NCI-H1105 treated with DMSO at 0.1 percent for 48 hours (cell line): ENCODE data around the gene RMND5A.
"Not testable (repeated sequence)": the region's sequence is repeated elsewhere in the genome, so short reads cannot be mapped to it uniquely, and the experiment has no call there.

ENCODE experiments used
- DNase-seq: peaks from one replicate; lab custom pipeline; 2025; lab: John Stamatoyannopoulos, UW

Gene RMND5A

DNA sequence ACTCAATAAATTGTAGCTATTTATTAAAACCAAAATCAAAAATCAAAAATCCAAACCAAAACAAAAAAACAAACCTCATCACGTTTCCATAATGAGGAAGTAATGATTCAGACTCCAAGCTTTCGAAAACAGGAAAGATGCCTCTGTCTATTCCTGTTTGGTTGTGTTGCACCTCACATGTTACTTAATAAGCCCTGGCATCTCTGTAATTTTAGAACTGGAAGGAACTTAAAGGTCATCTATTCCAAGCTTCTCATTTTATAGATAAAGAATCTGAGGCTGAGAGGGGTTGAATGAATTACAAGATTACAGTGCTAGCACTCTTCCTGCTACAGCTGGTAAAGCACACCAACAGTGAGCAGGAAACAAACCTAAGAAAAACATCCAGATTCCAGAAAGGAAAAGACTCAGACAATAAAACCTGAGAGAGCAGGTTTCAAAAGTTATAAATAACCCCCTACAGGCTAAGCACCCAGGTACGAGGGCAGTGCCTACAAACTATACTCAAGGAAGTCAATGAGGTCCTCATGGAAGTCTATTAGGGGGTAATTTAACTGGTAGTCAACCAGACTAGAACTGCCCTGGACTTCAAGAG is 5.4 kb upstream of the RMND5A start:
- DNase-seq: not testable (repeated sequence)

DNA sequence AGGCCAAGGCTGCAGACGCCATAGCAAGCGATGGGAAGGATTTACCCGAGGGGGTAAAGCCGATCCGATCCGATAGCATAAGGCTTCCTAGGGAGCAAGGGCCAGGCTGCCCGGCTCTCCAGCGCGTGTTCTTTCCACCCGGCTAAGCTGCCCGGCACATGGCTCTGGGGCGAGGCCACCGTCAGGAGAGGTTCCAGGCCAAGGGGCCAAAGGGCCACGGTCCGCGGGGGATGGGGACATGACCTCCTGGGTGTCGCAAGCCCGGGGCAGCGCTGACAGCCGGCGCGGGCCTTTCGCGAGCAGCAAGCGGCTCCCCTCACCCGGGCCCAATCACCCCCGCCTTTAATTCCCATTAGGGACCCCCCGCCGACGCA is 841 bp upstream of the RMND5A start:
- DNase-seq: not testable (repeated sequence)

DNA sequence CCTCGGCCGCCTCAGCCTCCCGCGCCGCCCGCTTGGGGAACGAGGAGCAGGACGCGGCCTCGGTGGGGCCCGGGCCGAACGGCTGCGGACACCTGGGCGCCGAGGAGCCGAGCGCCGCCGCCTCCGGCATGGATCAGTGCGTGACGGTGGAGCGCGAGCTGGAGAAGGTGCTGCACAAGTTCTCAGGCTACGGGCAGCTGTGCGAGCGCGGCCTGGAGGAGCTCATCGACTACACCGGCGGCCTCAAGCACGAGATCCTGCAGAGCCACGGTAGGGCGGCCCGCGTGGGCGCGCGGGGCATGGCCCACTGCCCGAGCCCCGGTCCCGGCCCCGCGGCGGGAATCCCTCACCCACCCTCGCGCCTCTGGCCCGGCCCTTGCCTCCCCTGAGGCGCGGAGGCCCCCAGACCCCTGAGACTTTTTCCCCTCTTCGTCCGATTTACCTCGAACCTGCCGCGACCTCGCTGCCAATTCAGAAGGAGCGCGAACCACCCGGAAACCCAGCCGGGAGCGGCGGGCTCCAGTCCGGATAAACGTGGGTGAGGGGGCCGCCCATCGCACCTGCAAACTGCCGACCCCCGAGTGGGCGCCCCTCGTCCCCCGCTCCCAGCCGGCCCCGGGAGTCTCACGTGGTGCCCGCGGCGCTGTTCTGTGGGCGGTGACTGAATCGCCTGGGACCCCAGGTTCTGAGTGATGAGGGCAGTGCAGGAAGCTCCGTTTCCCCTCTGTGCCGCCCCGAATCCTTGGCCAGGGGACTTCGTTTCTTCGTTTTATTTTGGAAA is 639 bp downstream of the RMND5A start:
- not testable (repeated sequence) for DNase-seq

DNA sequence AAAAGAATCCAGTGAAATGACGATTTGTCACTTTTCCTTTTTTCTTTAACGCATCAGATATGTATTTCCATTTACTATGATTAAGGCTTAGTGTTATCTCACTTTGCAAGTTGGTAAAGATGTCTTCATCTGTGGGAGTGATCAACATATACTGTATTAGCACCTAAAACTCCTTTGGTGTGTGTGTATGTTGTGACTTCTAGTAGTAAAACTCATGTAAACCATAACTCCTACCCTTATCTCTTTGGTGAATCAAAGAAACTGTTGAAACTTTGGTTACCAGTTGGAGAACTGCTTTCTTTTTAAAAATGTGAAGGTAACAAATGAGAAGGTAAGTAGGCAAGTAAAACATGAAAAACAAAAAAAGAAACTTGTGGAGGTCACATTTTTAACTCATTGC is 5.6 kb downstream of the RMND5A start:
- DNase-seq: not testable (repeated sequence)

DNA sequence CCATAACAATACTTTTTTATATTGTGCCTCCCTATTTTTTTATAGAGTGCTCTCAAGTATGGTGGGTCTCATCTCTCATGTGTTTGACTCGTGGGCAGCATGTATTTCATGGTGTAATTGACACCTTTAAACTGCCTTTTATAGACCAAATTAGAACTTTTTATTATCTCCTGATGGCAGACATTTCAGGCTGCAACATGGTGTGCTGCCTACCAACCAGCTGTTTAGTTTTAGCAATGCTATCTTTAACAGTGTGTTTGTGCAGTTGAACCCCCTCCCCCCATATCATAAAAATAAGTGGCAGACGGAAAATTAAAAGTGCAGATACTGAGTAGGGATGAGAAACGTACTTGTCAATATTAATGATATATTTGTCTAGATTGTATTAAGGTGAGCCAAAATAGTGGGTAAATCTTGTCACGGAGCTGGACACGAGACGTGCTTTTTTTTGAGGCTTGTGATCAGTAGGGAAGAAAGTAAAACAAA is 12.0 kb downstream of the RMND5A start:
- not testable (repeated sequence) for DNase-seq

DNA sequence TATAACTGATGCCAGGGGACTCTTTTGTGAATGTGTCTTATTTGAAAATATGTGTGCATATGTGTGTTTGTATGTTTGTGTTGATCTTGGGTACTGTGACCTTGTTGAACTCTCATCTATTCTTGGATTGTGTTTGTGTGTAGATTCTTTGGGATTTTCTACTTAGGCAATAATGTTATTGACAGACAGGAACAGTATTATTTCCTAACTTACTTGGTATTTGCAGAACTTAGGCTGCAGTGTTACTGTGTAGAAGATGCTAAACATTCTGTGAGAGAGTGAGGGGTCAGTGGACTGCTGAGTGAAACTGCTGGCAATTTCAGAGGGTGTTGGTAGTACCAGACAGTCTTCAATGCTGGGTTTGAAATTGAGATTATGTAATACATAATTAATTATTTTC is 12.7 kb downstream of the RMND5A start:
- DNase-seq: not testable (repeated sequence)

DNA sequence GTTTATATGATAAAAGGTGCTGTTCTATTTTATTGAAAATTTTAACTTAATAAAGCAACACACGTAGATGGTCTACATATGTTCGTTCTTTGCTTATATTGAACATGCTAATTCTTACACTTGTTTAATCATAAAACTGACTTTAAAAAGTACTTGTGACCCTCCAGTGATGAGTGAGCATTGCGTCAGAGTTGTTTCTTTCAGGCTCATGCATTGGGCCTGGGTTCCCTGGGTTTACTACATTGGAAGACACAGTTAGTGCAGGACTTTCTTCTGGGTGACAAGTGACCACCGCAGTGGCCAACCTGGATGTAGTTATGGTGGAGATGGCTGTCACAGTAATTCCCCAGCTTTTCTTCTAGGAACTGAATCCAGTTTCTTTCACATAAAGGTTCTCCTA is 13.4 kb downstream of the RMND5A start:
- DNase-seq: not testable (repeated sequence)

DNA sequence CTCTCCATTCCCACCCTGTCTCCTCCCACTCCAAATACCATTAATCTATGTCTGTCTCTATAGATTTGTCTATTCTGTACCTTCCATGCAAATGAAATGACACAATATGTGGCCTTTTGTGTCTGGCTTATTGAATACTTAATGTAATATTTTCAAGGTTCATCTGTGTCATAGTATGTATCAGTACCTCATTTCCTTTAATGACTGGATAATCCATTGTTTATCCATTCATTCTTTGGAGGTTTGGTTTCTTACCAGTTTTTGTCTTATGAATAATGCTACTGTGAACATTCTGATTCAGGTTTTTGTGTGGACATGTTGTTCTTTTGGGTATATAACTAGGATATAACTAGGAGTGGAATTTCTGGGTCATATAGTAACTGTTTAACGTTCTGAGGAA is 14.8 kb downstream of the RMND5A start:
- not testable (repeated sequence) for DNase-seq

DNA sequence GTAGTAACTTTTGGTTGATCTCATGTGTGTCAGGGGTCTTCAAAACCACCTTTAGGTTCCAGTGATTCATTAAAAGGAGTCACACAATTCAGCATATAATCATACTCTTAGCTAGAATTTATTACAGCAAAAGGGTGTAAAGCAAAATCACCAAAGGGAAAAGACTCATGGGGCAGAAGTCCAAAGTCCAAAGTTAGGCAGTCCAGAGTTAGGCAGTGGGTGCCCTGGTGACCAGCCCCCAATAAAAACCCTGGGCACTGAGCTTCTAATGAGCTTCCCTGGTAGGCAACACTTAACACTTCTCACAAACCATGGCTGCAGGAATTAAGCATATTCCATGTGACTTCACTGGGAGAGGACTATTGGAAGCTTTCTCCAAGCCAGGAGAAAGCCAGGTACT is 19.4 kb downstream of the RMND5A start:
- DNase-seq: not testable (repeated sequence)

DNA sequence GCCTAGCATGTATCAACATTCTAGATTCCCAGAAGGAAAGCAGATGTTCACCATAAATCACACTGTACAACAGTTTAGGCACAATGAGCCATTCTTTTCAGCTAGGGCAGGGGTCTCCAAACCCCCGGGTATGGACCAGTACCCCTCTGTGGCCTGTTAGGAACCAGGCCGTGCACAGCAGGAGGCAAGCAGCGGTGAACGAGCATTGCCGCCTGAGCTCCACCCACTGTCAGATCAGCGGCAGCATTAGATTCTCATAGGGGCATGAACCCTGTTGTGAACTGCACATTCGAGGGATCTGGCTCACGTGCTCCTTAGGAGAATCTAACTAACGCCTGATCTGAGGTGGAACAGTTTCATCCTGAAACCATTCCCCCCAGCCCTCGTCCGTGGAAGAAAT is 19.8 kb downstream of the RMND5A start:
- DNase-seq: not testable (repeated sequence)

DNA sequence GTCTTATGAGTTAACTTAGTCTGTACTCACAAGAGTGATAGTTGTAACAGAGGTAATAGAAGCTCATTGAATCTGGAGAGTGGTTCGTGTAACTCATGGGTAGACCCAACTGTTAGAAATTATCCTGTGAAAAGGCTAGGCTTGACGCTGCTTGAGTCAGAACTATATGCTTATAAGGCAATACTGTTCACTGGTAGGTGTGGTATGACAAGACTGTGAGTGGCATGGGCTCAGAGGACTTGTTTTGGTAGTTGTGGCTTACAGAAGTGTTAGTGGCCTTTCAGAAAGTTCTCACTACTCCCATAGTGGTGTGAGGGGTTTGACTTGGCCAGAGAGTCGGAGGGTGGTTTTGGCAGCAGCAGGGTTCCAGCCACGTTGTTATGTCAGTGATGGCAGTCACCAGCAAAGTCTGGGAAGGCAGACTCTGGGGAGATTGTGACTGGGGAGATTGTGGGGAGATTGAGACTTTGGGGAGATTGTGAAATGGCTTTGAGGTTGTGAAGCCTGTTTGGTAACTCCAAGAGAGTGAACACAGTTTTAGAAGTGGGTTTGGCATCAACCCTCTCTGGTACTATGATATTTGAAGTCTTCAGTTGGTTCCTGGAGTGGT is 21.9 kb downstream of the RMND5A start:
- DNase-seq: not testable (repeated sequence)

DNA sequence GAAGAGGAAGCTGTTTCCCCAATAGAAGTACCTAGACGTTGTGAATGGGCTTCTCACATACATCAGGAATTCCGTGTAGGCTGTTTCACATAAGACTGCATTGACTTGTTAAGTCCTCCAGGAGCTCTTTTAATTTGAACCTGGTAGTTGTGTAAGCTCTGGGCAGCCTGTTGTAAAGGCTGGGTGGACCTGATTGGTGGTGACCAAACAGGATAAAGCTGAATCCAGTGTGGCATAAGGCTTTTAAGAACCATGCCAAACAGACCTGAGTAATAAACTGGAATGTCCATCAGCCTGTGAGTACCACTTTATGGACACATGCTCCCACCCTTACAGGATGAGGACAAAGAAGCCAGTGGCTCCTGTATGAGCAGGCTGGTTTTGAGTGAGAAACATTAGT is 24.1 kb downstream of the RMND5A start:
- DNase-seq: no peak

DNA sequence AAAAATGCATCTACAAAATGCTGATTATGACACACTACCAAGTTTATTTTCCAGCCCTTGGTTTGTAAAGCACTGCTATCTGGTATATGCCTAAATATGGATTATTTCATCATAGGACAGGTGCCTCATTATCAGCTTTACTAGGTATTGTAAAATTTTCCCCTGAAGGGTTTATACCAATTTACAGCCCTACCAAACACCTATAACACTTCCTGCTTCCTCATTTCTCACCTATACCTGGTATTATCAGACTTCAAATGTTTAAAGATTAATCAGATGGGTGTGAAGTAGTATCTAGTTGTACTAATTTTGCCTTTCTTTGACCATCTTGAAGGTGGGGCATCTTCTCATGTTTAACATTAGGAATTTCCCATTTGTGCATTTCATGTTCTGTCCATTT is 26.8 kb downstream of the RMND5A start:
- DNase-seq: no peak

DNA sequence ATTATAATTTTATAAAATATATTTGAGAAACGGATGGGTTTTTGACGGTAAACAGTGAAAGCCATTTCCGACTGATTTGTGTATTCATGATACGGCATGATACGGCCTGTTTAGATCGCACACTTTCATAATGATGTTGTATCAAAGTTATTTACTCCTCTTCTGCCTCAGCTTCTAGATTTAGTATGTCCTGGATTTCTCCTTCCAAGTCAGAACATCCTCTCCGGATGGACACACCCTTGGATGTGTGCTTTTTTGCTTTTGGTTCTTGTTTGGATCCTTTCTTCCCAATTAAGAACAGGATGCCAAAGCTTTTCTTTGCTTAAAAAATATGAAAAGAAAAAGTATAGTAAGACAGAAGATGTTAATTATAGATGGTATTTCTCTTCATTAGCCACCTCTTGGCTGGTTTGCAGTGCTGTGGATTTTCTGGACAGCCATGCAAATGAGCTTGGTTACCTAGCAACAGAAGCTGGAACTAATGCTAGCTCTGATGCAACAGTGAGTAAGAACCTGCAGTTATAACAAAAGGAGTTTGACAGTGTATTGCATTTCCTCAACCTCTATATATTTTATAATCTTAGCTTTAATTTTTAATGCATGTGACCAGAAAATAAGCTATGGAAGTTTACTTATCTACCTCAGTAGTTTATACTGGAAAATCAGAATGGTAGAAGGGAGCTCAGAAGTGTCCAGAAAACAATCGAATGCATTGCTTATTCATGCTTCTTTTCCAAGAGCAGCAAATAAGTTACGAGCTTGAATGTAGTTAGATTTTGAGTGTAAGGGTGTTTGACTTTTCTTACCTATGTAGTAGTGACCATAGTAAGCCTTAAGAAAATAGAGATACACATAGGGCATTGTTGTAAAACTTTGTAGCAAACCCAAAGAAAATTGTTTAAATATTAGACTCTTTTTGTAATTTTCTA is 27.9 kb downstream of the RMND5A start:
- DNase-seq: peak; percentile 3

DNA sequence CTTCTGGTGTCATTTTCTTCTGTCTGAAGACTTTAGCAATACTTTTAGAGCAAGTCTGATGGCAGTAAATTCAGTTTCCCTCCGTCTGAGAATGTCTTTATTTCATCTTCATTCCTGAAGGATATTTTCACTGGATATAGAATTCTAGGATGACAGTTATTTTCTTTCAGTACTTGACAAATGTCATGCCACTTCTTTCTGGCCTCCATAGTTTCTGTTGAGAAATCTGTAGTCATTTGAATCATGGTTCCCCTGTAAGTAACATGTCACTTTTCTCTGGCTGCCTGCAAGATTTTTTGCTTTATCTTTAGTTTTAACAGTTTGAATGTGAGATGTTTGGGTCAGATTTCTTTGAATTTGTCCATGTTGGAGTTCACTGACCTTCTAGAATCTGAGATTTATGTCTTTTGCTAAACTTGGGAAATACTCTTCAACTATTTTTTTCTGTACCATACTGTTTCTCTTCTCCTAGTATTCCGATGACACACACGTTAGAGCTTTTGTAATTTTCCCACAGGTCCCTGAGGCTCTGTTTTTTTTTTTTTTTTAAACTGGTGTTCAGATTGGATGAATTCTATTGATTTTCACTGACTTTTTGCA is 30.2 kb downstream of the RMND5A start:
- no peak for DNase-seq

DNA sequence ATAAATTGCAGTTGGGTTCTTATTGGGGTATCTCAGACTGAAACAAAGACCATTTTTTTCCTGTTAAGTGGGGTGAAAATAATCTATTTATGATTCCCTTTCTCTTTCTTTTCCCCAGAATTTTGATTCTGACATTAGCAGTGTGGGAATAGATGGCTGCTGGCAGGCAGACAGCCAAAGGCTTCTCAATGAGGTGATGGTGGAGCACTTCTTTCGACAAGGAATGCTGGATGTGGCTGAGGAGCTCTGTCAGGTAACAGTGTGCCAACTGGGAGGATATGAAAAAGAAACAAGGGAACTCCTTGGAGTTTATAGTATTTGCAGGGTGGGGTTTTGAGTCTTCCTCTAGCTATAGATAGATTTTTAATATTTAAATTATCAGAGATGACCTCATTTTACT is 31.7 kb downstream of the RMND5A start:
- no peak for DNase-seq

DNA sequence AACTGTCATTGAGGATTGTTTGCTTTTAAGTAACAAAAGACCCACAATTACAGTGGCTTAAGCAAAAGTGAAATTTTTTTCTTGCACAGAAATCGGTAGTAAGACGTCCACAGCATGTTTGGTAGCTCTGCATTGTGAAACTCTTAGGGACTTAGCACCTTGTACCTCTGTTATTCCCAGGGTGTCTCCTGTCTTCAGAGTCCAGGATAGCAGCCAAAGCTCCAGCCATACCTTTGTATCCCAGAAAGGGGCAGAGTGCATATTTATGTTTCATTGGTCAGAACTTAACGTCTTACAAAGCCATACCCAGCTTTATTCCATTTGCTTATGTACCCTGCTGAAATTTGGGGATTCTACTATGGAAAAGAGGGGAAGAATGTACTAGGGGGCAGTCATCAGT is 32.8 kb downstream of the RMND5A start:
- no peak for DNase-seq

DNA sequence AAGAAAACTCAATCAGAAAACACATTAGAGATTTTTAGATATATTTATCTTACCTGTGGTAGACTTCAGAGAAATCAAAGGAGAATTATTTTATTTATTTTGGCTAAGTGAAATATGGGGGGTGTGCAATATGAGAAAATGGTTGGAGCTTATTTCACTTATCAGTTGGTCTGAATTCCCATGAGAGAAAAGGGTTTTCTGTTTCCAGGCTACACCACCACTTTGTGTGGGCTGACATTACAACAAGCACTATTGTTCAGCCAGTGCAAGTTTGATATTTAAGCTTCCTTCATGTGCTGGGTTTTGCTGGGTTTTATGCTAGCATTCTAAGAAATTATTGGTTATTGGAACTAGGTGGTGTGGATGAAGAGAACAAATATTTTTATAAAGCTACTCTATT is 33.5 kb downstream of the RMND5A start:
- no peak for DNase-seq

DNA sequence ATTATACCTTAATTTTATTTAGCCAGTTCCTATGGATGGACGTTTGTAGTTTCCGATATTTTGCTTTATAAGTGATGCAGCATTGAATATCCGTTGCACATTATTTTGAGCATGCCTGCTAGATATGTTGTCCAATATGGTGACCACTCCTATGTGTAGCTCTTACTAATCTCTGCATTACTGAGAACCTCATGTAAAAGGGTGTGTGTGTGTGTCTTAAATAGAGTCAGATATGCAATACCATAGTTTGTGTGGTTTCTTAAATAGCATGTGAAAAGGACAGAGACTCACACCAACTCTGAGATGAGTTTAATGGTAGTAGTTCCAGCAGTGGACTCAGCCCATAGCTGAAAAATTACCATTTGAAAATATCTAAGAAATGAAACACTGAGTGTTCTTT is 38.3 kb downstream of the RMND5A start:
- no peak for DNase-seq

DNA sequence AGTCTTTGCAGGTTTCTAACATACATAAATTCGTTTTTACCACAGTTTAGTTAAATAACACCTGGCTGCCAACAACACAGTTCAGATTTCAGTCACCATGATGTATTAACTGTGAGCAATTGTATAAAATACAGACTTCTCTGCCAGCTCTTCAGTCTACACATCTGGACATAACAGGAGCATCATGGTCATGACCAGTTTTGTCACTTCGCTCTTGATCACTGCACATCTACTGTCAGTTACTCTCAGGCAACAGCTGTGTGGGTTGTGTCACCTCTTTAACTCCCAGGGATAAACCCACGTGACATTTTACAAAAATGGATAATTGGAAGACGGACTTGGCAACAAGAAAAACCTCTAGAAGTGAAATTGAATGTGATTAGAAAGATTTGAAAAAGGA is 40.3 kb downstream of the RMND5A start:
- no peak for DNase-seq

DNA sequence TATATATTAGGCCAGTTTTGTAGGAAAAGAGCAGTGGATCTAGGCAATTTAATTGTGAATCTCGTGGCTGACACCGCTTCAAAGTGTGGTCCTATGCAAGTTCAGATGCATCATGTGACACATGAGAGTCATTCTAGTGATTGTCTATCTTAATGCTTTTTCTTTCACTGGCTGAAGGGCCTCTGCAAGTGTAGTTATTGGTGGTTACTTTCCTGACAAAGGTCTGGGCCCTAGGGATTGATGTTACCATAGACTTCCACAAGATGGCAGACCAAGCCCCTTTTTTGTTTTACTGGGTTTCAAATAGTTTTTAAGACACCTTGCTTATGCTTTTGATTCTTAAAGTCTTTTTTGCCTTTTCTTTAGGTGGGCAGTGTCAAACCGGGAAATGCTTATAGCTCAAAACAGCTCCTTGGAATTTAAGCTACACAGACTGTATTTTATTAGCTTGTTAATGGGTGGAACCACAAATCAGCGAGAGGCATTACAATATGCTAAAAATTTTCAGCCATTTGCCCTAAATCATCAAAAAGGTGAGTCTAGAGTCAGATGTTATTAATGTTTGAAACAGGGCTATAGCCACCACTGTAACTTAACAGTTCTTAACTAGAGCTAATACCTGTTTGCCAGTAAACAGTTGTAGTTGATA is 44.7 kb downstream of the RMND5A start:
- DNase-seq: peak; percentile 39
